Endothelial cell of umbilical vein (primary cell): ENCODE results near the gene DPEP3. TPM values are rescaled to one million over a fixed set of nuclear protein-coding genes. Genes with fewer than 3 reads are reported as not detected.
"Not testable (repeated sequence)": the region's sequence is repeated elsewhere in the genome, so short reads cannot be mapped to it uniquely, and the experiment has no call there.

Experiments used
- BruUV-seq: library from RNA; stranded (reverse); fragments of 400-500 nt; replicated peaks from 2 replicates; lab custom pipeline; 2021; lab: Mats Ljungman, UMichigan
- CTCF ChIA-PET: fragments of 300-600, 350-600 bp; sonication (Branson Sonifier 250); formaldehyde crosslinking; loops from one replicate; lab custom pipeline; 2021; ENCODE audit warnings: antibody characterized with exemption, inconsistent platforms; lab: Charles Lee
- POLR2A ChIA-PET: fragments of 300-600, 350-600 bp; sonication (Branson Sonifier 250); formaldehyde crosslinking; loops from one replicate; lab custom pipeline; 2021; ENCODE audit warnings: antibody characterized with exemption, inconsistent platforms; lab: Charles Lee
- DNase-seq: peaks from one replicate; pipeline ENCODE4 v3.0.0-alpha.2; 2011; ENCODE audit warnings: low read depth, low spot score
- FAIRE-seq: peaks from 2 replicates; lab custom pipeline; 2011; peaks lifted over from hg19 to GRCh38; lab: Jason Lieb, UNC
- H2AFZ ChIP-seq: 2 replicates; pipeline ENCODE4 v1.6.0; 2012; ENCODE audit warnings: low read depth, low read length, control low read depth, inconsistent platforms
- H3K27ac ChIP-seq: 2 replicates; pipeline ENCODE4 v1.5.1; 2011; ENCODE audit warnings: low read depth, mild to moderate bottlenecking, control low read depth, low read length, moderate library complexity; ENCODE audit not compliant: insufficient read depth
- H3K27me3 ChIP-seq, 2 experiments: 2 replicates each; pipeline versions ENCODE4 v1.6.0 to v1.6.1; 2011; ENCODE audit warnings: low read length in 2 of 2, mixed read lengths in 1 of 2; ENCODE audit not compliant: control insufficient read depth in 2 of 2, insufficient read depth in 2 of 2
- H3K36me3 ChIP-seq, 2 experiments: 2 replicates in 1 of 2; 3 replicates in 1 of 2; pipeline ENCODE4 v1.5.1; 2011; ENCODE audit warnings: low read length in 2 of 2, mild to moderate bottlenecking in 1 of 2, moderate library complexity in 1 of 2; ENCODE audit not compliant: control insufficient read depth in 2 of 2, insufficient read depth in 2 of 2; ENCODE audit errors: extremely low read depth in 1 of 2
- H3K4me1 ChIP-seq: 3 replicates; pipeline ENCODE4 v1.5.1; 2011; ENCODE audit warnings: mild to moderate bottlenecking, low read length; ENCODE audit not compliant: control insufficient read depth, insufficient read depth; ENCODE audit errors: extremely low read depth
- H3K4me2 ChIP-seq: 2 replicates; pipeline ENCODE4 v1.6.1; 2011; ENCODE audit warnings: low read length, control low read depth, mixed read lengths; ENCODE audit not compliant: insufficient read depth
- H3K4me3 ChIP-seq, 3 experiments: fragments of 200-600 bp in 1 of 3; sonication (generic), shearing (Covaris generic) in 1 of 3; replicated peaks in 1 of 3; 2 replicates each; pipeline ENCODE4 v1.5.1; 2011 to 2016; ENCODE audit warnings: control low read depth in 3 of 3, low read length in 3 of 3, mild to moderate bottlenecking in 2 of 3, inconsistent platforms in 1 of 3, low read depth in 1 of 3, moderate library complexity in 1 of 3; ENCODE audit not compliant: insufficient read depth in 1 of 3
- H3K79me2 ChIP-seq: 2 replicates; pipeline ENCODE4 v1.6.0; 2012; ENCODE audit warnings: low read length, inconsistent platforms; ENCODE audit not compliant: control insufficient read depth, insufficient read depth
- H3K9ac ChIP-seq: replicated peaks from 2 replicates; pipeline ENCODE3; 2011; ENCODE audit warnings: low read length, control low read depth; ENCODE audit not compliant: insufficient read depth; ENCODE audit errors: extremely low read depth
- H3K9me1 ChIP-seq: replicated peaks from 3 replicates; pipeline ENCODE4 v1.6.0; 2011; ENCODE audit warnings: mild to moderate bottlenecking, low read length; ENCODE audit not compliant: control insufficient read depth, insufficient read depth; ENCODE audit errors: extremely low read depth
- H3K9me3 ChIP-seq: replicated peaks from 2 replicates; pipeline ENCODE4 v1.5.1; 2012; ENCODE audit warnings: low read length, inconsistent platforms; ENCODE audit not compliant: control insufficient read depth, insufficient read depth
- H4K20me1 ChIP-seq: replicated peaks from 2 replicates; pipeline ENCODE3; 2011; ENCODE audit warnings: mild to moderate bottlenecking, low read length; ENCODE audit not compliant: control insufficient read depth, insufficient read depth; ENCODE audit errors: extremely low read depth
- EZH2 ChIP-seq: IDR thresholded peaks from 2 replicates; pipeline ENCODE4 v1.6.1; 2012; ENCODE audit warnings: borderline replicate concordance, low read depth, mild to moderate bottlenecking, moderate library complexity, low read length, inconsistent platforms; ENCODE audit not compliant: severe bottlenecking
- POLR2A ChIP-seq: IDR thresholded peaks from 2 replicates; pipeline ENCODE4 v1.6.1; 2012; ENCODE audit warnings: low read depth, mild to moderate bottlenecking, control low read depth, low read length
- dilution Hi-C: fragments of 300-500 bp; cut with MboI; formaldehyde crosslinking; loops from one replicate; pipeline ENCODE4 v1.15.0; 2019; ENCODE audit warnings: low sequenced_read_pairs; ENCODE audit not compliant: extremely low pct_ligation_motif_present
- intact Hi-C: fragments of 100-400 bp; cut with micrococcal nuclease; formaldehyde crosslinking; loops from one replicate; pipeline ENCODE4 v1.10.0; 2022
- polyA plus RNA-seq, 4 experiments: library from polyadenylated mRNA; depleted of rRNA in 3 of 4; stranded (reverse) in 3 of 4; unstranded in 1 of 4; fragments of >200 nt; gene quantifications; 2 replicates each; pipeline versions ENCODE4 v1.2.1 to v1.2.3, GENCODE V29; 2011 to 2012; ENCODE audit warnings: missing spikeins in 1 of 4
- total RNA-seq: library from RNA; stranded (reverse); gene quantifications from 2 replicates; pipeline ENCODE4 v1.2.3, GENCODE V29; 2021

DPEP3 gene
- total and polyA plus RNA-seq, 2 donors (not counting 3 experiments of a cell fraction or from before 2014, with no cell fraction given): 0.06 TPM; not detected in 1

DNA sequence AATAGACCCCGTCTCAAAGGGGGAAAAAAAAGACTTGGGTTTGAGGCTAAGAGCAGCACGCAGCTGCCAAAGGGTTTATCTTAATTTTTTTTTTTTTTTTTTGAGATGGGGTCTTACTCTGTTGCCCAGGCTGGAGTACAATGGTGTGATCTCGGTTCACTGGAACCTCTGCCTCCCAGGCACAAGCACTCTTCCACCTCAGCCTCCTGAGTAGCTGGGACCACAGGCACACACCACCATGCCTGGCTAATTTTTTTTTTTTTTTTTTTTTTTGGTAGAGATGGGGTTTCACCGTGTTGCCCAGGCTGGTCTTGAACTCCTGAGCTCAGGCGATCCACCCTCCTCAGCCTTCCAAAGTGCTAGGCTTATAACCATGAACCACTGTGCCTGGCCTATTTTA lies 42.6 kb downstream of the DPEP3 start:
- dilution Hi-C loops, BruUV-seq: not testable (repeated sequence)

DNA sequence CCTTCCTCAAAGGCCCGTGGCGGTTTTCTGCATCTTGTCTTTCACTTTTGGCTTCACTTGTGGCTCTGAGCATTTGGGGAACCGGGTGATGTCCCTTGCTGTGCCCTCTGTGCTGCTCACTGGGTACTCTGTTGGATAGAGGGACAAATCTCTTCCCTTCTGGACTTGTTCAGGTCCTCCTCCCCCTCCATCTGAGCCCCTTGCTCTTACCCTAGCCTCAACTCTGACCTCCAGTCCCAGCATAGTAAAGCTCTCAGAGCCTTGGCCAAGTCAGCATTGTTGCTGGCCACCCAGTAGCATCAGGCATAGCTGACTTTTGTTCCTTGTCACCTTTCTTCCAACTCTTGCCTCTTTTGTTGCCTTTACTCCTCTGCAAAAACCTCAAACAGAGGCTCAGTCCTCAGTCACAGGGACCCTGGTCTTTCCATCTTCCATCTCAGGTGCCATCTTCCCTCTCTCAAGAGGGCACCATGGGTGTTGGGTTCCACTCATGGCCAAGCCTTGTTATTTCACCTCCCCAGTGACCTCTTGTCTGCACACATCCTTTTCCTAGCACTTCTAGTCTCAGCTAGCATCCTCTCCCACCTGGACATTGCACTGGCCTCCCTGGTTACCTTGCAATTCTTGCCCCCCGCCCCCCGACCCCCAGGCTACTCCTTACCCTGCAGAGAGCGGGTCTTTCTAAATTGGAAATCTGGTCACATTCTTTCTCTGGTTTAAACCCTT lies 43.3 kb downstream of the DPEP3 start:
- no peaks in the 10 kb centered on the region for H4K20me1 ChIP-seq
- intact Hi-C loops (loop anchor here (2.0 kb wide), 1 partner anchor 104 kb away; no protein-coding TSS in a partner anchor), dilution Hi-C loops (no loop called here)
- POLR2A ChIA-PET: no interaction called here
- H3K36me3 ChIP-seq: peaks cover 4 to 17% of the 10 kb centered on the region in 2 experiments
- no peaks in the 10 kb centered on the region for H3K27me3 ChIP-seq
- DNase-seq (peak; percentile 64), FAIRE-seq (peak; percentile 86)
- CTCF ChIA-PET: interaction anchor here (0.7 to 5.7 kb wide), 7 partner anchors 30 to 122 kb away, joined by 3 to 42 read pairs (median 4); partner anchors contain the start of gene NRN1L
- H3K27ac ChIP-seq: peak overlapping the region; percentile 36
- H2AFZ ChIP-seq: peak overlapping the region; percentile 46
- no peaks in the 10 kb centered on the region for H3K79me2 ChIP-seq
- no peaks in the 10 kb centered on the region for H3K9me1 ChIP-seq
- no peaks in the 10 kb centered on the region for H3K9me3 ChIP-seq
- TF ChIP-seq POLR2A: peak; percentile 71
- no peak for TF ChIP-seq EZH2
- peaks cover 13% of the 10 kb centered on the region for H3K4me1 ChIP-seq
- BruUV-seq: no TSS peak
- H3K9ac ChIP-seq: peak overlapping the region; percentile 77
- H3K4me2 ChIP-seq: peak overlapping the region; percentile 78
- peak overlapping the region; percentile 31 to 88 (median 58) for H3K4me3 ChIP-seq

More for the DNA sequence above, 42.6 kb downstream of the DPEP3 start:
- POLR2A ChIA-PET, H3K27me3 ChIP-seq, H2AFZ ChIP-seq, H3K79me2 ChIP-seq, H3K4me3 ChIP-seq, FAIRE-seq, H4K20me1 ChIP-seq, H3K27ac ChIP-seq, DNase-seq, H3K9me1 ChIP-seq, H3K4me2 ChIP-seq, H3K9ac ChIP-seq, H3K9me3 ChIP-seq: not testable (repeated sequence)
- peaks cover 4 to 20% of the 10 kb centered on the region in 2 experiments for H3K36me3 ChIP-seq
- CTCF ChIA-PET: interaction anchor here (0.9 kb wide), 1 partner anchor 122 kb away, joined by 3 read pairs; no protein-coding TSS in a partner anchor
- H3K4me1 ChIP-seq: peaks cover 13% of the 10 kb centered on the region
- intact Hi-C loops: loop anchor here (2.0 kb wide), 1 partner anchor 103 kb away; no protein-coding TSS in a partner anchor
